ENCODE data around the gene PAK4. TPM values are rescaled to one million over a fixed set of nuclear protein-coding genes. Genes with fewer than 3 reads are reported as not detected.

PAK4 gene
- total and polyA plus RNA-seq, 10 of the 15 experiments (the other 5 are each of a cell fraction or from before 2014, with no cell fraction given): 0.08 to 19.3 (median 5.9) TPM

GRCh38 chr19:39132344-39132969 lies 6.9 kb downstream of the PAK4 start:
- ChIA-PET CTCF (interaction anchor here (1.1 to 1.7 kb wide), 3 partner anchors 10 to 195 kb away, joined by 4 to 7 read pairs (median 6); no protein-coding TSS in a partner anchor), SMC1A (ENCODE audit: uncharacterized antibody, unreplicated experiment) (interaction anchor here (1.0 to 1.3 kb wide), 2 partner anchors 10 to 12 kb away, joined by 3 to 4 read pairs; no protein-coding TSS in a partner anchor), POLR2A (no interaction called here), RAD21 (ENCODE audit: unreplicated experiment) (no interaction called here)
- DNase-seq (ENCODE audit: low read depth, low spot score) (no peak), FAIRE-seq (no peak), ATAC-seq (no peak)
- intact Hi-C loops (cut with micrococcal nuclease; ENCODE audit: unreplicated experiment): no loop called here
- no TSS peak for BruUV-seq (replicated peaks)
- Histone ChIP-seq H3K9me3 (replicated peaks; ENCODE audit: control insufficient read depth, insufficient read depth, low read length) (no peaks in the 10 kb centered on the region), H3K27me3 (replicated peaks in 1 of 2; ENCODE audit: control insufficient read depth in 2 of 2, insufficient read depth in 2 of 2, low read length in 1 of 2) (no peaks in the 10 kb centered on the region), H2AFZ (ENCODE audit: control insufficient read depth, low read depth, low read length) (no peak overlapping the region), H3K27ac (ENCODE audit: control insufficient read depth, insufficient read depth) (no peak overlapping the region), H3K9ac (ENCODE audit: control insufficient read depth, insufficient read depth, low read length) (no peak overlapping the region), H3K4me2 (ENCODE audit: control insufficient read depth, insufficient read depth) (no peak overlapping the region), H4K20me1 (ENCODE audit: control insufficient read depth, insufficient read depth) (no peaks in the 10 kb centered on the region), H3K79me2 (ENCODE audit: control insufficient read depth, insufficient read depth, low read length) (no peaks in the 10 kb centered on the region; the same call in 1 of the 2 replicates), H3K4me1 (ENCODE audit: control insufficient read depth, insufficient read depth, low read length) (peaks cover 15% of the 10 kb centered on the region), H3K36me3 (ENCODE audit: control insufficient read depth in 2 of 2, insufficient read depth in 2 of 2, low read length in 1 of 2) (no peaks in the 10 kb centered on the region), H3K4me3 (no peak overlapping the region)
- TF ChIP-seq NFIC (IDR thresholded peaks at IDR 0.05; ENCODE audit: low read depth, low read length): no peak
- no peak for TF ChIP-seq ZNF384 (IDR thresholded peaks at IDR 0.05; ENCODE audit: borderline replicate concordance, low read depth, low read length)
- TF ChIP-seq STAT1 (conservative IDR thresholded peaks at IDR 0.05): no peak
- TF ChIP-seq NR2C2 (IDR thresholded peaks at IDR 0.05; ENCODE audit: borderline replicate concordance, control insufficient read depth, insufficient read length, low read depth): no peak
- no peak for TF ChIP-seq CHD2 (IDR thresholded peaks at IDR 0.05; ENCODE audit: borderline replicate concordance, low read depth, low read length)
- no peak for TF ChIP-seq EP300 (IDR thresholded peaks at IDR 0.05; ENCODE audit: borderline replicate concordance in 1 of 2, control insufficient read depth in 1 of 2, low read depth in 2 of 2, low read length in 2 of 2)
- TF ChIP-seq PBX3 (IDR thresholded peaks at IDR 0.05; ENCODE audit: insufficient replicate concordance, low read depth, low read length): no peak
- TF ChIP-seq IKZF1 (conservative IDR thresholded peaks at IDR 0.05): no peak
- no peak for TF ChIP-seq USF1 (IDR thresholded peaks at IDR 0.05; ENCODE audit: borderline replicate concordance, extremely low read length, insufficient read depth, low read depth, low read length)
- TF ChIP-seq EZH2 (IDR thresholded peaks at IDR 0.05; ENCODE audit: borderline replicate concordance, control insufficient read depth, low read depth, low read length): no peak
- no peak for TF ChIP-seq TAF1 (IDR thresholded peaks at IDR 0.05; ENCODE audit: borderline replicate concordance, low read depth, low read length)
- no peak for TF ChIP-seq CHD4 (IDR thresholded peaks at IDR 0.05)
- in situ Hi-C loops (cut with MboI): no loop called here
- 76% methylated on average over 13 of the region's 20 CpGs for WGBS (ENCODE audit: insufficient coverage, insufficient replicate concordance, low lambda C conversion rate, missing lambda C conversion rate)
